Cardiac septum (tissue), 1 donor: Measurements from ENCODE around the gene LIFR. TPM values are rescaled to one million over a fixed set of nuclear protein-coding genes. Genes with fewer than 3 reads are reported as not detected.

Experiments used
- DNase-seq: peaks from one replicate; pipeline ENCODE4 v3.0.0-alpha.2; 2020; ENCODE audit warnings: low spot score
- intact Hi-C: fragments of 100-400 bp; cut with DNase I; formaldehyde crosslinking; loops from one replicate; pipeline ENCODE4 v1.14.0; 2022
- total RNA-seq: library from RNA; stranded (reverse); fragmentation: NEBNext Ultra II Directional; extraction: Animal tissue kit (Norgen Biotek cat#: 25700); gene quantifications from one replicate; pipeline ENCODE4 v1.2.1, GENCODE V29; 2021
- donor health status: DM: no; HTN: no; CAD: no.

The LIFR gene
- total RNA-seq, 1 donor from 2014 or later, result 30.9 TPM

- no peak for DNase-seq
- intact Hi-C loops, result no loop called here
Observed at GRCh38 chr5:38456657-38457399, 99.6 kb downstream of the LIFR start.

GRCh38 chr5:38455796-38456330 lies 100.6 kb downstream of the LIFR start:
- intact Hi-C loops, result no loop called here
- no peak for DNase-seq

- DNase-seq, result peak; percentile 53
- intact Hi-C loops, result no loop called here
Observed at GRCh38 chr5:38453921-38454320, 102.5 kb downstream of the LIFR start.

DNA sequence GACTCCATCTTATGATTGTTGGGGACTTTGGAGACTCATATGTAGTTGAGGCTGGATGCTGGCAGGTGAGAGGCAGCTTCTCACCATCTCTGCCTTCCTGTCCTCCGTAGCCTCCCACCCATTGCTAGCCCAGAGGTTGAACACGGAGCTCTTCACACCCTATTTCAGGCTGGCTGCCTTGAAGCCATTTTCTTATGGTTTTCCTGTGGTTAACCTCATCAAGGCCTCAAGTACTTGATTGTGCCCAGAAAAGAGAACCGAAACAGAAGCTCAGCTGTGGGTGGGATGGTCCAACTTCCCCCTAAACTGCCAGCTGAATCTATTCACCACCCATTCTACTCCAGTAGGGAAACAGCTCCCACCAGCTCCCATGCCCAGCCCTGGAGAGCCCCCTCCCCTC lies 102.9 kb downstream of the LIFR start:
- DNase-seq, result no peak
- intact Hi-C loops, result no loop called here

DNA sequence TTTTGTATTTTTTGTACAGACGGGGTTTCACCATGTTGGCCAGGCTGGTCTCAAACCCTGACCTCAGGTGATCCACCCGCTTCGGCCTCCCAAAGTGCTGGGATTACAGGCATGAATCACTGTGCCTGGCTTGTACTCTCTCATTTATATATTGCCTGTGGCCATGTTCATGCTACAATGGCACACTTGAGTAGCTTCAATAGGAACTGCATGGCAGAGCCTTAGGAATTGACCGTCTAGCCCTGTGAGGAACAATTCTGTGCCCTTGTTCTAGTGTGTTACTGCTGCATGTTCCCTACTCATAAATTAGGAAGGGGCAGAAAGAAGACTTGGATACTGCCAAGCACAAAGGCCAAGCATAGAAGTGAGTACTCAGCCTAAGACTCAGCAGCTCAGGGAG lies 104.2 kb downstream of the LIFR start:
- DNase-seq, result no peak
- intact Hi-C loops, result no loop called here

DNA sequence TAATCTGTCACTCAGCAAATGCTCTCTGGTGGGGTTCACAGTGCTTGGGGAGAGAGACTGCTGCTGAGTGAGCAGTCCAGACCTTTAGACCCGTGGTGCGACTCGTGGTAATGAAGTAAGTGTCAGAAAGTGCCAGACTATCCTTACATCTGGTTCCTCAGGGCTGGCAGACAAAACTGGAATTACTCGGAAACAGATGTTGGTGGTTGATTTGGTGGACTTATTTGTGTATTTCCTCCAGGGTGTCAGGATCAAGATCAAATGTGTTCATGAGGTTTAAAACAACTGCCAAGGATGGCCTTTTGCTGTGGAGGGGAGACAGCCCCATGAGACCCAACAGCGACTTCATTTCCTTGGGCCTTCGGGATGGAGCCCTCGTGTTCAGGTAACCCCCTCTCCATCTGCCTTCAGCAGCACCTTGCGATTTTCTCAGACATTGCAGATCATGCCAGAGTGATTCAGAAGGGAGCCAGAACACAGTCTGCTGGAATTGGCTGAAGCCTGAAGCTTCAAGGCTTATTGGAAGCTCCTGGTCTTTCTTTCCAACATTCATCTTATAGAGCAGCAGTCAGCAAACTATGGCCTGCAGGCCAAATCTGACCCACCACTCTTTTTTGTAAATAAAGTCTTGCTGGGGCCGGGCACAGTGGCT lies 105.2 kb downstream of the LIFR start:
- no peak for DNase-seq
- intact Hi-C loops, result no loop called here

GRCh38 chr5:38450627-38451026 lies 105.8 kb downstream of the LIFR start:
- DNase-seq, result no peak
- intact Hi-C loops, result no loop called here

DNA sequence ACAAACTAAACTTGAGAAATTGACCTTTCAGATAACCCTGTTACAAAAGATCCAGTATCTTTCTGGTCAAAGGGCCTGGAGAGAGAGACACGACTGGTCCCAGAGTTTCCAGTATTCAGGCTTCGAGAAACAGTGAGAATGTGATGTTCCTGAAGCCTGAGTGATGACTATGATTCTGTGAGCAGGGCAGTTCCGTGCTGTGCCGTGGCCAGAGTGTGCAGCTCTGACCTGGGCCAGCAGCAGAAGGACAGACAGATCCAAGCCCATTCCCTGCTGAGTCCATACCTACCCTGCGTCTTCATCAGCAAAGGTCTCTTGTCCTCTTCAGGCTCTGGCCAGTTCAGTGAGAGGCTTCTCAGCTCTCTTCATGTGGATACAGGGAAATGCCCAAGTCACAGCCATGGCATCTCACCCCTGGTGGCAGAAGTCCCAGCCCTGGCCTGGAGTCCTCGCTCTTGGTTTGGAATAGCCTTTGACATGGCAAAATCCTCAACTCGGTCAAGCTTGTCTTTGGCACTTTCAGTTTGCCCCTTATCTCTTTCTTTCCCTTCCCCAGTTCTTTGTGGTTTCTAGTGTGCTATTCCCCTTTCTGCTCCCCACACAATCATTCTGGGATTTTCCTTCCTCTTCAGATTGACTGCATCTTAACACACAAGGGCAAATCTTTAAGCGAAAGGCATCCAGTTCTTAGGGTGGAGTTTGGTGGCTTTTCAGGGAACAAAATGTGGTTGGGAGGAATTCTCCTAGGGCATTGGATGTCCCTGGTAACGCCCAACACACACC lies 107.7 kb downstream of the LIFR start:
- intact Hi-C loops, result loop anchor here (5.0 to 10.0 kb wide), 2 partner anchors 109 to 476 kb away; partner anchors contain the start of gene LIFR
- no peak for DNase-seq

GRCh38 chr5:38447786-38448185 lies 108.7 kb downstream of the LIFR start:
- DNase-seq, result no peak
- intact Hi-C loops, result loop anchor here (5.0 to 10.0 kb wide), 2 partner anchors 110 to 477 kb away; partner anchors contain the start of gene LIFR

- intact Hi-C loops, result loop anchor here (5.0 to 10.0 kb wide), 2 partner anchors 110 to 478 kb away; partner anchors contain the start of gene LIFR
- no peak for DNase-seq
Observed at GRCh38 chr5:38447056-38447455, 109.4 kb downstream of the LIFR start.

GRCh38 chr5:38446029-38446522 lies 110.4 kb downstream of the LIFR start:
- peak; percentile 73 for DNase-seq
- intact Hi-C loops, result loop anchor here (5.0 to 10.0 kb wide), 2 partner anchors 111 to 479 kb away; partner anchors contain the start of gene LIFR

- peak; percentile 76 for DNase-seq
- intact Hi-C loops, result loop anchor here (5.0 to 10.0 kb wide), 2 partner anchors 112 to 479 kb away; partner anchors contain the start of gene LIFR
Observed at GRCh38 chr5:38445374-38446028, 110.9 kb downstream of the LIFR start.

GRCh38 chr5:38443390-38443789 lies 113.1 kb downstream of the LIFR start:
- DNase-seq, result no peak
- intact Hi-C loops, result loop anchor here (1.0 to 10.0 kb wide), 2 partner anchors 224 to 481 kb away; no protein-coding TSS in a partner anchor

GRCh38 chr5:38442247-38442573 lies 114.2 kb downstream of the LIFR start:
- DNase-seq, result no peak

GRCh38 chr5:38441453-38442246 lies 114.8 kb downstream of the LIFR start:
- intact Hi-C loops, result loop anchor here (2.0 to 10.0 kb wide), 2 partner anchors 367 to 483 kb away; no protein-coding TSS in a partner anchor
- peak; percentile 91 for DNase-seq

More at GRCh38 chr5:38442247-38442573, 114.2 kb downstream of the LIFR start:
- intact Hi-C loops, result loop anchor here (10.0 kb wide), 1 partner anchor 483 kb away; no protein-coding TSS in a partner anchor

DNA sequence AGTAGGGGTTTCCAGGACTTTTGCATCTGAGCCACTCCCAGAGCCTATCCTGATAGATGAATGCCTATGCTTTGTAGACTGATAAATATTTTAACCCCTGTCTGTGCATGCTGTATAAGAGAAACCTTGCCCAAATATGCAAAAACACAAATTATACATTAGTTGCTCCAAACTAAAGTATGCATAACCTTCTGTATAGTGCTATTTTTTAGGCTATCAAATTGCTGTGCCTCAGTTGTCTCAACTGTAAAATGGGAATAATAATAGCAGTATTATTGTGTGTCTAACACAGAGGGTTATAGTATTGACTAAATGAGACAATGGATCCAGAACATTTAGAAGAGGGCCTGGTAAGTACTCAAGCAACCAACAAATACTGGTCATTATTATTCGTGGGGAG lies 117.7 kb downstream of the LIFR start:
- DNase-seq, result no peak
- intact Hi-C loops, result no loop called here

- peak; percentile 24 for DNase-seq
- intact Hi-C loops, result loop anchor here (5.0 kb wide), 1 partner anchor 53 kb away; no protein-coding TSS in a partner anchor
Observed at GRCh38 chr5:38434966-38435705, 121.3 kb downstream of the LIFR start.
